T-cell (primary cell): ENCODE measurements around the gene REXO1. TPM values are rescaled to one million over a fixed set of nuclear protein-coding genes. Genes with fewer than 3 reads are reported as not detected.

Experiments
- ATAC-seq, 4 experiments: fragments of 200-7000 bp in 3 of 4; fragments of 150-1000 bp in 1 of 4; cut with Tn5 transposase; replicated peaks in 1 of 4; 1 replicate in 3 of 4; 2 replicates in 1 of 4; pipeline ENCODE4 v1.10.0; 2021; ENCODE audit warnings: moderate library complexity in 3 of 4, mild to moderate bottlenecking in 2 of 4, moderate number of reproducible peaks in 1 of 4
- CTCF ChIA-PET, 2 donors: fragments of 300-600 bp; sonication (Branson Sonifier 250); formaldehyde crosslinking; loops; one replicate each; lab custom pipeline; 2022; ENCODE audit warnings: antibody characterized with exemption in 2 of 2; lab: Charles Lee
- POLR2A ChIA-PET, 2 donors: fragments of 300-600 bp; sonication (Branson Sonifier 250); formaldehyde crosslinking; loops; one replicate each; lab custom pipeline; 2022; ENCODE audit warnings: antibody characterized with exemption in 2 of 2; lab: Charles Lee
- DNase-seq, 35 experiments: peaks; one replicate each; pipeline versions ENCODE4 v3.0.0 to v3.0.0-alpha.2; 2013 to 2023
- H3K27ac ChIP-seq: one replicate; pipeline ENCODE4 v1.5.1; 2013; ENCODE audit warnings: low read length
- H3K27me3 ChIP-seq, 2 experiments: replicated peaks in 1 of 2; 1 replicate in 1 of 2; 2 replicates in 1 of 2; pipeline versions ENCODE4 v1.6.1 to v1.7.0; 2013; ENCODE audit warnings: low read length in 1 of 2, mixed read lengths in 1 of 2; ENCODE audit not compliant: control insufficient read depth in 2 of 2, insufficient read depth in 2 of 2; ENCODE audit errors: extremely low read depth in 1 of 2
- H3K36me3 ChIP-seq, 2 donors: 1 replicate in 1 of 2; 2 replicates in 1 of 2; pipeline versions ENCODE4 v1.6.1 to v1.7.0; 2013; ENCODE audit warnings: low read length in 1 of 2; ENCODE audit not compliant: control insufficient read depth in 2 of 2, insufficient read depth in 1 of 2; ENCODE audit errors: extremely low read depth in 1 of 2
- H3K4me1 ChIP-seq, 2 experiments: 1 replicate in 1 of 2; 2 replicates in 1 of 2; pipeline versions ENCODE4 v1.6.1 to v1.7.0; 2013; ENCODE audit warnings: low read length in 2 of 2, mixed read lengths in 1 of 2; ENCODE audit not compliant: insufficient read depth in 2 of 2, control insufficient read depth in 1 of 2; ENCODE audit errors: extremely low read depth in 1 of 2
- H3K4me3 ChIP-seq, 2 donors: 1 replicate in 1 of 2; 2 replicates in 1 of 2; pipeline versions ENCODE4 v1.5.1 to v1.7.0; 2013; ENCODE audit warnings: mild to moderate bottlenecking in 2 of 2, low read length in 1 of 2, moderate library complexity in 1 of 2; ENCODE audit not compliant: control insufficient read depth in 1 of 2; ENCODE audit errors: extremely low read depth in 1 of 2
- H3K9me3 ChIP-seq: 2 replicates; pipeline ENCODE4 v1.7.0; 2013
- H3K27ac Mint-ChIP-seq, 2 donors: one replicate each; pipeline ENCODE4 v1.8.0; 2020 to 2021; ENCODE audit warnings: mild to moderate bottlenecking in 2 of 2, mixed read lengths in 2 of 2
- H3K27me3 Mint-ChIP-seq, 2 donors: one replicate each; pipeline ENCODE4 v1.8.0; 2021 to 2022; ENCODE audit warnings: mixed read lengths in 2 of 2
- H3K36me3 Mint-ChIP-seq: one replicate; pipeline ENCODE4 v1.8.0; 2021; ENCODE audit warnings: mixed read lengths
- H3K4me1 Mint-ChIP-seq, 3 donors: one replicate each; pipeline ENCODE4 v1.8.0; 2020 to 2022; ENCODE audit warnings: mixed read lengths in 3 of 3, mild to moderate bottlenecking in 1 of 3
- H3K4me3 Mint-ChIP-seq, 3 donors: one replicate each; pipeline ENCODE4 v1.8.0; 2020 to 2022; ENCODE audit warnings: mild to moderate bottlenecking in 3 of 3, mixed read lengths in 3 of 3, moderate library complexity in 3 of 3
- H3K9me3 Mint-ChIP-seq, 3 donors: one replicate each; pipeline ENCODE4 v1.8.0; 2020 to 2022; ENCODE audit warnings: mixed read lengths in 3 of 3
- WGBS: methylation state at CpG from one replicate; pipeline ENCODE4 v1.1.5; 2013; ENCODE audit warnings: missing lambda C conversion rate; ENCODE audit not compliant: insufficient coverage; 5-methylcytosine and 5-hydroxymethylcytosine counted together
- total RNA-seq, 35 experiments: library from RNA in 6 of 35; stranded (reverse) in 6 of 35; fragments of 120-200 nt in 1 of 35; gene quantifications; one replicate each; pipeline versions ENCODE4 v1.2.1 to v1.2.4 and lab custom pipeline; 2013 to 2026

Gene REXO1
- total RNA-seq, 5 donors from 2014 or later (not counting 1 experiment from before 2014, with no cell fraction given), result 68.4 to 97.5 (median 78.7) TPM

DNA sequence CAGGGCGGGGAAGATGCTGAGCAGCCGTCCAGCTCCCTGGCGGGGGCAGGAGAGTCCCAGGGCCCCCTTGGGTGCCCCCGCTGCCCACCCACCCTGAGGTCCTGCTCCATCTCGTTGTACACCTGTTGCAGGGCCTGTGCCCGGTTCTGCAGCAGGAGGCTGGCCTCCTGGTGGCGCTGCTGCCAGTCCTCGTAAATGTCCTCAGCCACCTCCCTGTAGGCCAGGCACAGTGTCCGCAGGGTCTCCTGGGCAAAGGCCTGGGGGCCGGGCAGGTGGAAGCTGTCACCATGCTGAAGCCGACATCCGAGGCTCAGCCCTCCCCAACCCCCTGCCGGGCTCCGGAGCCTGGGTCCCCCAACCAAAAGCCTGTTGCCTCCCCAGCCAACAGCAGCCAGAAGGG, 56.4 kb downstream of the REXO1 start:
- H3K4me1 ChIP-seq, result peaks cover 0 to 17% of the 10 kb centered on the region in 2 experiments
- ChIA-PET POLR2A (no interaction called here), CTCF (no interaction called here)
- no peaks in the 10 kb centered on the region for H3K36me3 Mint-ChIP-seq
- H3K4me3 Mint-ChIP-seq, result no peak overlapping the region
- peaks cover 7 to 24% of the 10 kb centered on the region in 2 donors for H3K27me3 Mint-ChIP-seq
- H3K27ac Mint-ChIP-seq, result no peak overlapping the region
- 79% methylated on average over 14 of the region's 14 CpGs for WGBS
- H3K4me1 Mint-ChIP-seq, result no peaks in the 10 kb centered on the region
- H3K27ac ChIP-seq, result no peak overlapping the region
- H3K9me3 Mint-ChIP-seq, result no peaks in the 10 kb centered on the region
- ATAC-seq (no peak), DNase-seq (no peak)
- H3K36me3 ChIP-seq, result no peaks in the 10 kb centered on the region
- no peaks in the 10 kb centered on the region for H3K9me3 ChIP-seq
- H3K27me3 ChIP-seq, result peaks cover 0 to 75% of the 10 kb centered on the region in 2 experiments
- no peak overlapping the region for H3K4me3 ChIP-seq

DNA sequence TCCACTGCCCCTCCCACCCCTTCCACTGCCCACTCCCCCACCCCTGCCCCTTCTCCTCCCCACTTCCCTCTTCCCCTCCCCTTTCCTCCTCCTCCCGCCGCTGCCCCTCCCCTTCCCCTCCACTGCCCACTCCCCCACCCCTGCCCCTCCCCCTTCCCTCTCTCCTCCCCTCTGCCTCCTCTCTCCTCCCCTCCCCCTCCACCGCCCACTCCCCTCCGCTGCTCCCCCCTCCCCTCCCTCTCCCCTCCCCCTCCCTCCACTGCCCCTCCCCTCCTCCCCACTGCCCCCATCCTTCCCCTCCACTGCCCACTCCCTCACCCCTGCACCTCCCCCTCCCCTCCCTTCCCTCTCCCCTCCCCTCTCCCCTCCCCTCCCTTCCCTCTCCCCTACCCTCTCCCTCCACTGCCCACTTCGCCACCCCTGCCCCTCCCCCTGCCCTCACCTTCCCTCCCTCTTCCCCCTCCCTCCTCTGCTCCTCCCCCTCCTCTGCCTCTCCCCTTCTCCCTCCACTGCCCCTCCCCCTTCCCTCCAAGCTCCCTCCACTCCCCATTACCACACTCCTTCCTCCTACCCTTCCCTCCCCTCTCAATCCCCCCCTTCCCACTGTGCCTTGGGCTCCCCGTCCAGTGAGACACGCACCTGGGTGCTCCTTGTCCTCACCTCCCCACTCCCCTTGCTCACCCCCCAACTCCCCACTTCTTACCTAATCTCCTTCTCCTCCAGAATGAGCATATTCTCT, 58.1 kb downstream of the REXO1 start:
- Mint-ChIP-seq H3K27me3 (peaks cover under 1 to 24% of the 10 kb centered on the region in 2 donors), H3K36me3 (no peaks in the 10 kb centered on the region), H3K4me3 (no peak overlapping the region), H3K4me1 (no peaks in the 10 kb centered on the region), H3K9me3 (no peaks in the 10 kb centered on the region), H3K27ac (no peak overlapping the region)
- ChIA-PET POLR2A (no interaction called here), CTCF (interaction anchor here in 1 of 2 donors (0.6 kb wide), 1 partner anchor 29 kb away, joined by 3 read pairs; no protein-coding TSS in a partner anchor)
- H3K27me3 ChIP-seq, result peaks cover 0 to 69% of the 10 kb centered on the region in 2 experiments
- no peak for ATAC-seq
- H3K36me3 ChIP-seq, result no peaks in the 10 kb centered on the region
- peaks cover 0 to 8% of the 10 kb centered on the region in 2 experiments for H3K4me1 ChIP-seq
- H3K9me3 ChIP-seq, result no peaks in the 10 kb centered on the region
- 53% methylated on average over 2 of the region's 7 CpGs for WGBS
- H3K27ac ChIP-seq, result no peak overlapping the region
- H3K4me3 ChIP-seq, result no peak overlapping the region
- no peak for DNase-seq

DNA sequence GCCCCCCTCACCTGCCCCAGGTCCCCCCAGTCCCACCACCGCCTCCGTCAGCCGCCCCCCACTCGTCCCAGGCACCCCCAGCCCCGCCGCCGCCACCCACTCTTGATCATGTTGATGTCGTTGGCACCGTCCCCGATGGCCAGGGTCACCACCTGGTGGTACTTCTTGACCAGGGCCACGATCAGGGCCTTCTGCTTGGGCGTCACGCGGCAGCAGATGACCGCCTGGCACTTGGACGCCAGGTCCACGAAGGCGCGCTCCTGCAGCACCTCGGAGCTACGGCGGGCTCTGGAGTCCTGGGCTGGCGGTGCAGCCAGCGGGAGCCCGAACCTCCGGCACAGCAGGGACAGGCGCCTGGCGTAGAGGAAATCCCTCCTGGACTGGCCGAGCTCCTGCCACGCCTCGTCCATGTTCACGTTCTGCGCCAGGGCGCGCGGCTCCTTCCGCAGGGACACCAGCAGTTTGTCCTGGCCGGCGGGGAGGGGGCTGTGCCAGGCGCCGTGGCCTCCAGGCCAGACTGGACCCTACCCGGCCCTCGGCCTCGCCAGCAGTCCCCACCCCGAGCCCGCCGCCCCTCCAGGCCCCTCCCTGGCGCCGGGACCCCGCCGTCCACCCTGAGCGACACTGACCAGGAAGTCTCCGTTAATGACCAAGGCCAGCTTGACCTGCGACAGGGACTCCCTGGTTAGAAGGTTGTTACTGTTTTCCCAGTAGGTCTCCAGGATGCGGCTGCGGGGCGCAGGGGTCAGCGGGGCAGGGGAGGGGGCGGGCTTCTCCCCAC, 58.8 kb downstream of the REXO1 start:
- ChIA-PET POLR2A (no interaction called here), CTCF (interaction anchor here in 1 of 2 donors (0.6 kb wide), 1 partner anchor 29 kb away, joined by 3 read pairs; no protein-coding TSS in a partner anchor)
- H3K4me1 ChIP-seq, result peaks cover 0 to 8% of the 10 kb centered on the region in 2 experiments
- DNase-seq (no peak), ATAC-seq (no peak)
- peaks cover 0 to 71% of the 10 kb centered on the region in 2 experiments for H3K27me3 ChIP-seq
- WGBS, result 35% methylated on average over 43 of the region's 59 CpGs
- Mint-ChIP-seq H3K27ac (no peak overlapping the region), H3K9me3 (no peaks in the 10 kb centered on the region), H3K36me3 (no peaks in the 10 kb centered on the region), H3K4me1 (no peaks in the 10 kb centered on the region), H3K4me3 (no peak overlapping the region), H3K27me3 (peaks cover 0 to 24% of the 10 kb centered on the region in 2 donors)
- no peaks in the 10 kb centered on the region for H3K9me3 ChIP-seq
- H3K36me3 ChIP-seq, result no peaks in the 10 kb centered on the region
- no peak overlapping the region for H3K27ac ChIP-seq
- no peak overlapping the region for H3K4me3 ChIP-seq

DNA sequence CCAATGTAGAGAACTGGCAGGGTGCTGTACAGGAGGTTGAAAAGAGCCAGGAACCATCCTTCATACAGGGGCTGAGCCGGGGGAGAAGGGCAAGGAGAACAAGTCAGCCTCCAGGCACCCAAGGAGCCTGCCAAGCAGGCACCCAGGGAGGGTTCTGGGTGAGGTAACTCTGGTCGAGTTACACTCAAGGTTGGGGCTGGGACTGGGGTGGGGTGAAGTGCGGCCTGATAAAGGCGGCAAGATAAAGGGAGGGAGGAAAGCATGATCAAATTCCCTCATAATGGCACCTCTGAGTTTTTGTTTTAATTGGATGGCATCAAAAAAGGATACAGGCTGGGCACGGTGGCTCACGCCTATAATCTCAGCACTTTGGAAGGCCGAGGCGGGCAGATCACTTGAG, 61.2 kb downstream of the REXO1 start:
- no peak overlapping the region for H3K27ac Mint-ChIP-seq
- 60% methylated on average over 1 of the region's 8 CpGs for WGBS
- Histone ChIP-seq H3K4me3 (no peak overlapping the region), H3K9me3 (no peaks in the 10 kb centered on the region), H3K27me3 (peaks cover 2 to 82% of the 10 kb centered on the region in 2 experiments), H3K4me1 (peaks cover 0 to 8% of the 10 kb centered on the region in 2 experiments), H3K27ac (no peak overlapping the region), H3K36me3 (no peaks in the 10 kb centered on the region)
- no peak for DNase-seq
- ChIA-PET POLR2A (no interaction called here), CTCF (interaction anchor here in 1 of 2 donors (0.5 kb wide), 1 partner anchor 156 kb away, joined by 3 read pairs; no protein-coding TSS in a partner anchor)
- no peak for ATAC-seq
- H3K27me3 Mint-ChIP-seq, result peaks cover 9 to 38% of the 10 kb centered on the region in 2 donors
- no peaks in the 10 kb centered on the region for H3K4me1 Mint-ChIP-seq
- H3K4me3 Mint-ChIP-seq, result no peak overlapping the region
- H3K9me3 Mint-ChIP-seq, result no peaks in the 10 kb centered on the region
- no peaks in the 10 kb centered on the region for H3K36me3 Mint-ChIP-seq

DNA sequence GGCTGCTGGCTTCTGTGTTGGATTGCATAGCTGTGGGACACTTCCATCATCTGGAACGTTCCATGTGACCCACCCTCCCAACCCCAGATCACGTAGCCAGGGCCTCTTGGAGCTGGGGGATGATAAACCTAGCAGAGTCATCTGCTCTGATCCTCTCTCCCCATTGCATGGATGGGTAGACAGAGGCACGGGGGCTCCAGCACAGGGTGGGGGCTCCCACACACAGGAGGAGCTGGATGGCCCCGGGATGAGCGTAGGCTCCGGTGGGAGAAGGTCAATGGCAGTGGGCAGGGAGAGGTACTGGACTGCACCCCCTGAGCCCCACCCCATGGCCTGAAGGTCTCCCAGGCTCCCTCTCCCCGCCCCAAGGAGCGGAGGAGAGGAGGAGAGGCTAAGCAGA, 61.6 kb downstream of the REXO1 start:
- no peak overlapping the region for H3K27ac Mint-ChIP-seq
- POLR2A ChIA-PET, result no interaction called here
- H3K4me3 ChIP-seq, result no peak overlapping the region
- peaks cover 0 to 8% of the 10 kb centered on the region in 2 experiments for H3K4me1 ChIP-seq
- no peaks in the 10 kb centered on the region for H3K9me3 ChIP-seq
- peaks cover 9 to 39% of the 10 kb centered on the region in 2 donors for H3K27me3 Mint-ChIP-seq
- no peak overlapping the region for H3K27ac ChIP-seq
- no peaks in the 10 kb centered on the region for H3K4me1 Mint-ChIP-seq
- H3K4me3 Mint-ChIP-seq, result no peak overlapping the region
- H3K9me3 Mint-ChIP-seq, result no peaks in the 10 kb centered on the region
- no CpG with 5 or more reads among the region's 8 CpGs for WGBS
- CTCF ChIA-PET, result interaction anchor here in 1 of 2 donors (0.5 kb wide), 1 partner anchor 156 kb away, joined by 3 read pairs; no protein-coding TSS in a partner anchor
- DNase-seq, result no peak
- no peak for ATAC-seq
- H3K27me3 ChIP-seq, result peaks cover 2 to 82% of the 10 kb centered on the region in 2 experiments
- H3K36me3 Mint-ChIP-seq, result no peaks in the 10 kb centered on the region
- no peaks in the 10 kb centered on the region for H3K36me3 ChIP-seq

DNA sequence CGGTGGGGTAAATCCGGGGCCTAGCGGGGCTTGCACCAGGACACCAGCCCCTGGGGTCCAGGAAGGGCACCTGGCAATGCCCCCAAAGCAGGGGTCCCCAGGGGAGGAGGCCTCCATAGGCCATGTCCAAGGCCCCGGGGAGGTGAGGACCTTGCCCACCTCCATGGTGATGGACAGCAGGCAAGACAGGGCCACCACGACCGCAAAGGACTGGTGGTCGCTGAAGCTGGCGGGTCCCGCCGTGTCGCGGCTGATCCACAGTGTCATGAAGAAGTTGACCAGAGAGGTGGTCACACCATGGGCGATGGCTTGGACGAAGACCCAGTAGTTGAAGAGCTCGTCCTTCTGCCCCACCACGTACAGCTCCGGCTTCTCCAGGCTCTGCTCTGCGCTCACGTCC, 63.0 kb downstream of the REXO1 start:
- Histone ChIP-seq H3K9me3 (no peaks in the 10 kb centered on the region), H3K4me3 (no peak overlapping the region), H3K27me3 (peaks cover 6 to 81% of the 10 kb centered on the region in 2 experiments), H3K27ac (no peak overlapping the region), H3K4me1 (peaks cover 0 to 8% of the 10 kb centered on the region in 2 experiments), H3K36me3 (no peaks in the 10 kb centered on the region)
- POLR2A ChIA-PET, result no interaction called here
- Mint-ChIP-seq H3K27me3 (peaks cover 13 to 47% of the 10 kb centered on the region in 2 donors), H3K27ac (no peak overlapping the region), H3K4me3 (no peak overlapping the region), H3K9me3 (no peaks in the 10 kb centered on the region), H3K4me1 (no peaks in the 10 kb centered on the region), H3K36me3 (no peaks in the 10 kb centered on the region)
- WGBS, result 85% methylated on average over 19 of the region's 19 CpGs
- ATAC-seq (no peak), DNase-seq (no peak)
- CTCF ChIA-PET, result no interaction called here
